HepG2 (cell line): Measurements from ENCODE around the gene NEIL3. TPM values are rescaled to one million over a fixed set of nuclear protein-coding genes. Genes with fewer than 3 reads are reported as not detected.

Source experiments
- ATAC-seq: fragments of 200-7000 bp; cut with Tn5 transposase; 3 replicates; pipeline ENCODE4 v1.9.1; 2020; ENCODE audit warnings: mild to moderate bottlenecking, moderate library complexity
- Bru-seq: library from RNA; stranded (reverse); fragments of 400-500 nt; gene quantifications from one replicate; lab custom pipeline; 2021; lab: Mats Ljungman, UMichigan
- BruChase-seq, 2 experiments: library from RNA; stranded (reverse); fragments of 400-500 nt; gene quantifications; one replicate each; lab custom pipeline; 2021; lab: Mats Ljungman, UMichigan
- BruUV-seq: library from RNA; stranded (reverse); fragments of 400-500 nt; replicated peaks from 2 replicates; lab custom pipeline; 2021; lab: Mats Ljungman, UMichigan
- CTCF ChIA-PET: fragments of 300-600 bp; formaldehyde crosslinking; extraction: SDS; loops from one replicate; lab custom pipeline; 2021; ENCODE audit warnings: low total read pairs, inconsistent platforms, low intra/inter-chr PET ratio; lab: Yijun Ruan, JAX
- POLR2A ChIA-PET: fragments of 350-600 bp; sonication (Branson Sonifier 250); formaldehyde crosslinking; loops from one replicate; lab custom pipeline; 2020; ENCODE audit warnings: antibody characterized with exemption, inconsistent platforms; lab: Yijun Ruan, JAX
- DNase-seq: peaks from one replicate; pipeline ENCODE4 v3.0.0-alpha.2; 2015; ENCODE audit warnings: low spot score
- FAIRE-seq: peaks from 3 replicates; lab custom pipeline; 2011; peaks lifted over from hg19 to GRCh38; lab: Jason Lieb, UNC
- H2AFZ ChIP-seq: one replicate; pipeline ENCODE4 v1.6.1; 2011; ENCODE audit warnings: low read length, inconsistent platforms
- H3K27ac ChIP-seq: fragments of 300-600 bp; 3 replicates; pipeline ENCODE4 v1.8.0; 2011; ENCODE audit warnings: mixed run types, mild to moderate bottlenecking, mixed read lengths, low read length, inconsistent platforms; ENCODE audit not compliant: insufficient read depth; ENCODE audit errors: extremely low read length
- H3K27me3 ChIP-seq, 2 experiments: fragments of 200-600 bp in 1 of 2; 2 replicates in 1 of 2; 3 replicates in 1 of 2; pipeline versions ENCODE4 v1.6.0 to v1.8.0; 2011; ENCODE audit warnings: low read length in 2 of 2, mild to moderate bottlenecking in 2 of 2, moderate library complexity in 2 of 2, inconsistent platforms in 1 of 2; ENCODE audit not compliant: insufficient read depth in 2 of 2, control insufficient read depth in 1 of 2
- H3K36me3 ChIP-seq, 2 experiments: fragments of 200-600 bp in 1 of 2; replicated peaks in 1 of 2; 2 replicates in 1 of 2; 3 replicates in 1 of 2; pipeline versions ENCODE4 v1.5.1 to v1.8.0; 2011; ENCODE audit warnings: low read length in 2 of 2, inconsistent platforms in 1 of 2; ENCODE audit not compliant: insufficient read depth in 2 of 2, control insufficient read depth in 1 of 2
- H3K4me1 ChIP-seq: 2 replicates; pipeline ENCODE4 v1.5.1; 2012; ENCODE audit warnings: low read length, inconsistent platforms; ENCODE audit not compliant: insufficient read depth
- H3K4me2 ChIP-seq: 2 replicates; pipeline ENCODE4 v1.6.0; 2011; ENCODE audit warnings: low read depth, low read length, inconsistent platforms
- H3K4me3 ChIP-seq, 3 experiments: fragments of 200-600 bp in 1 of 3; sonication (generic), shearing (Covaris generic) in 1 of 3; replicated peaks in 1 of 3; 2 replicates each; pipeline ENCODE4 v1.5.1; 2011 to 2016; ENCODE audit warnings: low read length in 3 of 3, inconsistent platforms in 2 of 3, low read depth in 2 of 3, mild to moderate bottlenecking in 2 of 3, control low read depth in 1 of 3, mixed read lengths in 1 of 3; ENCODE audit not compliant: insufficient read depth in 1 of 3
- H3K79me2 ChIP-seq: one replicate; pipeline ENCODE4 v1.6.1; 2011; ENCODE audit warnings: low read length, inconsistent platforms; ENCODE audit not compliant: insufficient read depth
- H3K9ac ChIP-seq: 2 replicates; pipeline ENCODE4 v1.6.0; 2011; ENCODE audit warnings: mild to moderate bottlenecking, low read depth, low read length, inconsistent platforms; ENCODE audit not compliant: insufficient read depth
- H3K9me3 ChIP-seq: 2 replicates; pipeline ENCODE4 v1.5.1; 2012; ENCODE audit warnings: mild to moderate bottlenecking, low read length
- H4K20me1 ChIP-seq: 2 replicates; pipeline ENCODE4 v1.6.0; 2011; ENCODE audit warnings: inconsistent platforms, mild to moderate bottlenecking, low read length, moderate library complexity; ENCODE audit not compliant: insufficient read depth
- ARHGAP35 ChIP-seq: sonication (generic); formaldehyde crosslinking; IDR thresholded peaks from 2 replicates; pipeline ENCODE4 v1.9.0; 2022; ENCODE audit warnings: mild to moderate bottlenecking, inconsistent platforms, moderate library complexity, missing genetic modification reagents, borderline replicate concordance
- CC2D1A ChIP-seq: sonication (generic); formaldehyde crosslinking; IDR thresholded peaks from 2 replicates; pipeline ENCODE4 v1.8.1; 2023; ENCODE audit warnings: mild to moderate bottlenecking, missing genetic modification reagents
- DMAP1 ChIP-seq: IDR thresholded peaks from 2 replicates; pipeline ENCODE4 v1.6.1; 2016
- HDAC2 ChIP-seq: sonication (generic); formaldehyde crosslinking; IDR thresholded peaks from 2 replicates; pipeline ENCODE4 v1.4.0; 2020; ENCODE audit warnings: missing genetic modification reagents
- NFE2L1 ChIP-seq: sonication (generic); formaldehyde crosslinking; IDR thresholded peaks from 2 replicates; pipeline ENCODE4 v1.4.0; 2020; ENCODE audit warnings: missing genetic modification reagents, mild to moderate bottlenecking, borderline replicate concordance
- SETDB1 ChIP-seq: sonication (generic); formaldehyde crosslinking; IDR thresholded peaks from 2 replicates; pipeline ENCODE4 v1.5.1; 2020; ENCODE audit warnings: missing genetic modification reagents, mild to moderate bottlenecking, borderline replicate concordance
- TAF1 ChIP-seq: sonication (generic); formaldehyde crosslinking; IDR thresholded peaks from 2 replicates; pipeline ENCODE4 v1.4.0; 2020; ENCODE audit warnings: missing genetic modification reagents
- ZBTB7A ChIP-seq: sonication (generic); formaldehyde crosslinking; IDR thresholded peaks from 2 replicates; pipeline ENCODE4 v1.8.0; 2022; ENCODE audit warnings: mild to moderate bottlenecking, missing genetic modification reagents
- ZNF143 ChIP-seq: sonication (generic); formaldehyde crosslinking; IDR thresholded peaks from 2 replicates; pipeline ENCODE4 v1.4.0; 2020; ENCODE audit warnings: missing genetic modification reagents
- ZNF234 ChIP-seq: sonication (generic); formaldehyde crosslinking; conservative IDR thresholded peaks from 2 replicates; pipeline ENCODE4 v1.5.1; 2020; ENCODE audit warnings: mild to moderate bottlenecking, missing genetic modification reagents
- ZNF235 ChIP-seq: sonication (generic); formaldehyde crosslinking; IDR thresholded peaks from 2 replicates; pipeline ENCODE4 v1.8.1; 2023; ENCODE audit warnings: mild to moderate bottlenecking, missing genetic modification reagents, borderline replicate concordance
- ZNF260 ChIP-seq: sonication (generic); formaldehyde crosslinking; IDR thresholded peaks from 2 replicates; pipeline ENCODE4 v1.4.0; 2020; ENCODE audit warnings: missing genetic modification reagents, low read depth, mild to moderate bottlenecking, borderline replicate concordance
- ZNF782 ChIP-seq: sonication (generic); formaldehyde crosslinking; IDR thresholded peaks from 2 replicates; pipeline ENCODE4 v1.4.0; 2020; ENCODE audit warnings: missing genetic modification reagents, mild to moderate bottlenecking, borderline replicate concordance
- WGBS: methylation state at CpG from one replicate; pipeline ENCODE4 v1.1.6; 2017; ENCODE audit warnings: low lambda C conversion rate; 5-methylcytosine and 5-hydroxymethylcytosine counted together
- in situ Hi-C: cut with HindIII; loops from 2 replicates; pipeline ENCODE4 v1.10.0; 2017; ENCODE audit warnings: low pct_unique_long_range_greater_than_20kb; ENCODE audit not compliant: extremely low pct_ligation_motif_present
- intact Hi-C: fragments of 100-400 bp; cut with micrococcal nuclease; formaldehyde crosslinking; loops from one replicate; pipeline ENCODE4 v1.10.0; 2022; ENCODE audit not compliant: unreplicated experiment
- long read RNA-seq, 2 experiments: library from RNA in 1 of 2; library from polyadenylated mRNA in 1 of 2; stranded (forward) in 1 of 2; unstranded in 1 of 2; transcript quantifications; one replicate each; pipeline ENCODE4 v2.0.0, GENCODE V29; 2019 to 2022
- polyA minus RNA-seq, 3 experiments: library from RNA; depleted of rRNA, polyadenylated mRNA; stranded (reverse); fragments of >200 nt; gene quantifications; 2 replicates each; pipeline ENCODE4 v1.2.3, GENCODE V29; 2011; ENCODE audit warnings: low replicate concordance in 1 of 3
- polyA plus RNA-seq, 8 experiments: library from polyadenylated mRNA; depleted of rRNA in 3 of 8; stranded (reverse) in 7 of 8; unstranded in 1 of 8; fragments of >200 nt; fragmentation: Illumina TruSeq in 4 of 8; extraction: Trizol in 4 of 8; gene quantifications; 2 replicates each; pipeline versions ENCODE4 v1.2.1 to v1.2.3, GENCODE V29; 2011 to 2016; ENCODE audit warnings: low read depth in 4 of 8, missing spikeins in 1 of 8, mixed read lengths in 1 of 8; ENCODE audit not compliant: insufficient read depth in 1 of 8
- total RNA-seq, 5 experiments: library from RNA; depleted of rRNA; stranded (reverse); fragments of >200 nt; fragmentation: Illumina TruSeq; extraction: Trizol; gene quantifications; 2 replicates each; pipeline ENCODE4 v1.2.3, GENCODE V29; 2016; ENCODE audit warnings: low read depth in 1 of 5
- TF ChIP-seq, protein P1 (sequence below): sonication (generic); formaldehyde crosslinking; IDR thresholded peaks from 2 replicates; pipeline ENCODE4 v1.9.0; 2022; ENCODE audit warnings: missing genetic modification reagents, mild to moderate bottlenecking, borderline replicate concordance

The NEIL3 gene, protein sequence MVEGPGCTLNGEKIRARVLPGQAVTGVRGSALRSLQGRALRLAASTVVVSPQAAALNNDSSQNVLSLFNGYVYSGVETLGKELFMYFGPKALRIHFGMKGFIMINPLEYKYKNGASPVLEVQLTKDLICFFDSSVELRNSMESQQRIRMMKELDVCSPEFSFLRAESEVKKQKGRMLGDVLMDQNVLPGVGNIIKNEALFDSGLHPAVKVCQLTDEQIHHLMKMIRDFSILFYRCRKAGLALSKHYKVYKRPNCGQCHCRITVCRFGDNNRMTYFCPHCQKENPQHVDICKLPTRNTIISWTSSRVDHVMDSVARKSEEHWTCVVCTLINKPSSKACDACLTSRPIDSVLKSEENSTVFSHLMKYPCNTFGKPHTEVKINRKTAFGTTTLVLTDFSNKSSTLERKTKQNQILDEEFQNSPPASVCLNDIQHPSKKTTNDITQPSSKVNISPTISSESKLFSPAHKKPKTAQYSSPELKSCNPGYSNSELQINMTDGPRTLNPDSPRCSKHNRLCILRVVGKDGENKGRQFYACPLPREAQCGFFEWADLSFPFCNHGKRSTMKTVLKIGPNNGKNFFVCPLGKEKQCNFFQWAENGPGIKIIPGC
- total RNA-seq (2016; rRNA removed; fragmentation: Illumina TruSeq; extraction: Trizol) (8.4 and 10.6 TPM in 2 replicates), polyA plus RNA-seq (2011; rRNA removed) (1.9 and 3.5 TPM in 2 replicates), polyA minus RNA-seq (2011; rRNA and poly(A)+ RNA removed; ENCODE audit: low replicate concordance) (2.4 and 9.0 TPM in 2 replicates), Bru-seq, nascent RNA (percentile 52 among the genes with signal in this experiment), BruChase-seq, experiment 1, labeled RNA remaining after a 6-hour chase (percentile 37 among the genes with signal in this experiment), BruChase-seq, experiment 2, labeled RNA remaining after a 2-hour chase (percentile 49 among the genes with signal in this experiment)
- 13.8 and 17.3 TPM in 2 replicates for total RNA-seq (2016; cell fraction: cytosol; rRNA removed; fragmentation: Illumina TruSeq; extraction: Trizol; ENCODE audit: low read depth)
- total RNA-seq (2016; cell fraction: insoluble cytoplasmic fraction; rRNA removed; fragmentation: Illumina TruSeq; extraction: Trizol): 7.6 and 9.5 TPM in 2 replicates
- 7.2 and 7.5 TPM in 2 replicates for total RNA-seq (2016; cell fraction: membrane; rRNA removed; fragmentation: Illumina TruSeq; extraction: Trizol)
- total RNA-seq (2016; cell fraction: nucleus; rRNA removed; fragmentation: Illumina TruSeq; extraction: Trizol): 7.6 and 8.8 TPM in 2 replicates
- polyA plus RNA-seq (2011; cell fraction: cytosol; rRNA removed): 1.4 and 1.7 TPM in 2 replicates
- 2.1 and 2.3 TPM in 2 replicates for polyA plus RNA-seq (2011; cell fraction: nucleus; rRNA removed)
- 1.1 and 2.2 TPM in 2 replicates for polyA plus RNA-seq (2012)
- polyA plus RNA-seq (2016; cell fraction: cytosol; fragmentation: Illumina TruSeq; extraction: Trizol; ENCODE audit: low read depth): 0.38 and 0.50 TPM in 2 replicates
- polyA plus RNA-seq (2016; cell fraction: insoluble cytoplasmic fraction; fragmentation: Illumina TruSeq; extraction: Trizol; ENCODE audit: low read depth): 9.3 and 9.8 TPM in 2 replicates
- polyA plus RNA-seq (2016; cell fraction: membrane; fragmentation: Illumina TruSeq; extraction: Trizol; ENCODE audit: low read depth): 0.87 and 1.3 TPM in 2 replicates
- polyA plus RNA-seq (2016; cell fraction: nucleus; fragmentation: Illumina TruSeq; extraction: Trizol; ENCODE audit: insufficient read depth, low read depth): 7.0 and 7.3 TPM in 2 replicates
- 2.4 and 4.0 TPM in 2 replicates for polyA minus RNA-seq (2011; cell fraction: cytosol; rRNA and poly(A)+ RNA removed)
- polyA minus RNA-seq (2011; cell fraction: nucleus; rRNA and poly(A)+ RNA removed): 7.8 and 9.9 TPM in 2 replicates
- long read RNA-seq, experiment 1, partial matches to known transcripts: 0 of 2 reads
- long read RNA-seq, experiment 1, other reads (novel, unspliced or antisense): 0 of 2 reads
- long read RNA-seq, experiment 2, partial matches to known transcripts: 0 of 1 reads
- long read RNA-seq, experiment 2, other reads (novel, unspliced or antisense): 0 of 1 reads

DNA sequence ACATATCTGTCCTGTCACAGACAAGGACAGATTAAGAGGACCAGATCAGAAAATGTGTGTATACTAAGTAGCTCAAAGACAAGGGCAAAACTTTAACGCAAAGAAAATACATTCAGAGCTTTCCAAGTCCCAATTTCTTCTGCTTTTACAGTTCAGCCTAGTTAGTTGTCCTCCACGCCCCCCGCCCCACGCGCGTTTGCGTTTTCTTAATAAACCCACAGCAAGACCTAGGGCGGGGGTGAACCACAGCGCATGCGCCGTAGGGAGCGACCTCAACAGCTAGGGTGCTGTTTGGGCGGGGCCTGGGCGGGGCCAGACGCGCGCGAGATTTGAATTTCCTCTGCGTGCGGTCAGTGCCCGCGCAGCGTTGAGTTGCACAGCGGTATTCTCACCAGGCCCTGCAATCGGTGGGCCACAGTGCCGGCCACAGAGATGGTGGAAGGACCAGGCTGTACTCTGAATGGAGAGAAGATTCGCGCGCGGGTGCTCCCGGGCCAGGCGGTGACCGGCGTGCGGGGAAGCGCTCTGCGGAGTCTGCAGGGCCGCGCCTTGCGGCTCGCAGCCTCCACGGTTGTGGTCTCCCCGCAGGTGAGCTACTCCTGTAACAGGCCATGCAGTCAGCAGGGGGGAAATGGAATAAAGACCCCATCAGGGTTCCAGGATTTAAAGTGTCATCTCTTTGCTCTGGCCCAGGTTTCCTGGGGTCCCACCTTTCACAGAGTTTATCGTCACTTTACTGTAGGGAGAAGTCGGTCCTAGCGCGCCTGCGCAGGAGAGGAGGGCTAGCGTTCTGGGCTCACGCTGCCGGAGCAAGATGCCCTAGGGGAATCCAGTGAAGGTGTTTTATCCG, at the start of gene NEIL3:
NEIL3 (plus strand) TSS at position 353 of the 850 bp plus-strand sequence; CDS start at position 433, 80 bp downstream.
- peak; percentile 70 for FAIRE-seq
- ATAC-seq: peak; percentile 98
- Histone ChIP-seq H3K79me2 (peaks cover 6% of the 10 kb centered on the region), H3K9me3 (no peaks in the 10 kb centered on the region), H2AFZ (peak within 1 kb of the TSS; percentile 76), H3K4me3 (peak within 1 kb of the TSS; percentile 74 to 85 (median 76)), H3K27me3 (no peaks in the 10 kb centered on the region; a peak in 1 of 5 replicates), H3K9ac (peak within 1 kb of the TSS; percentile 66), H3K36me3 (no peaks in the 10 kb centered on the region), H3K27ac (peak within 1 kb of the TSS; percentile 54), H4K20me1 (no peaks in the 10 kb centered on the region), H3K4me2 (peak within 1 kb of the TSS; percentile 78), H3K4me1 (peaks cover 24% of the 10 kb centered on the region)
- DNase-seq: peak; percentile 79
- ChIA-PET POLR2A (no interaction called here), CTCF (no interaction called here)
- in situ Hi-C loops (no loop called here), intact Hi-C loops (loop anchor here (5.0 kb wide), 1 partner anchor 133 kb away; the partner anchor contains the start of gene AGA)
- 3% methylated on average over 19 of the region's 52 CpGs for WGBS
- TSS peak; percentile 77 for BruUV-seq
- TF ChIP-seq SETDB1 (CRISPR knock-in tag): no peak
- TF ChIP-seq ZBTB7A (CRISPR knock-in tag): no peak
- peak; percentile 84 for TF ChIP-seq HDAC2 (CRISPR knock-in tag)
- TF ChIP-seq ZNF260 (CRISPR knock-in tag): no peak
- TF ChIP-seq ZNF234 (CRISPR knock-in tag): no peak
- peak; percentile 82; the same call in 1 of the 2 replicates for TF ChIP-seq DMAP1
- TF ChIP-seq ZNF782: no peak
- no peak for TF ChIP-seq NFE2L1 (CRISPR knock-in tag)
- TF ChIP-seq, protein P1, sequence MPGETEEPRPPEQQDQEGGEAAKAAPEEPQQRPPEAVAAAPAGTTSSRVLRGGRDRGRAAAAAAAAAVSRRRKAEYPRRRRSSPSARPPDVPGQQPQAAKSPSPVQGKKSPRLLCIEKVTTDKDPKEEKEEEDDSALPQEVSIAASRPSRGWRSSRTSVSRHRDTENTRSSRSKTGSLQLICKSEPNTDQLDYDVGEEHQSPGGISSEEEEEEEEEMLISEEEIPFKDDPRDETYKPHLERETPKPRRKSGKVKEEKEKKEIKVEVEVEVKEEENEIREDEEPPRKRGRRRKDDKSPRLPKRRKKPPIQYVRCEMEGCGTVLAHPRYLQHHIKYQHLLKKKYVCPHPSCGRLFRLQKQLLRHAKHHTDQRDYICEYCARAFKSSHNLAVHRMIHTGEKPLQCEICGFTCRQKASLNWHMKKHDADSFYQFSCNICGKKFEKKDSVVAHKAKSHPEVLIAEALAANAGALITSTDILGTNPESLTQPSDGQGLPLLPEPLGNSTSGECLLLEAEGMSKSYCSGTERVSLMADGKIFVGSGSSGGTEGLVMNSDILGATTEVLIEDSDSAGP (CRISPR knock-in tag): peak; percentile 61; the same call in 1 of the 2 replicates
- TF ChIP-seq CC2D1A (CRISPR knock-in tag): no peak
- TF ChIP-seq TAF1: peak; percentile 67
- no peak for TF ChIP-seq ZNF143 (CRISPR knock-in tag)
- peak; percentile 76; the same call in 1 of the 2 replicates for TF ChIP-seq ARHGAP35 (CRISPR knock-in tag)
- no peak for TF ChIP-seq ZNF235 (CRISPR knock-in tag)
